ENCODE data around the gene PC.

PC gene

DNA sequence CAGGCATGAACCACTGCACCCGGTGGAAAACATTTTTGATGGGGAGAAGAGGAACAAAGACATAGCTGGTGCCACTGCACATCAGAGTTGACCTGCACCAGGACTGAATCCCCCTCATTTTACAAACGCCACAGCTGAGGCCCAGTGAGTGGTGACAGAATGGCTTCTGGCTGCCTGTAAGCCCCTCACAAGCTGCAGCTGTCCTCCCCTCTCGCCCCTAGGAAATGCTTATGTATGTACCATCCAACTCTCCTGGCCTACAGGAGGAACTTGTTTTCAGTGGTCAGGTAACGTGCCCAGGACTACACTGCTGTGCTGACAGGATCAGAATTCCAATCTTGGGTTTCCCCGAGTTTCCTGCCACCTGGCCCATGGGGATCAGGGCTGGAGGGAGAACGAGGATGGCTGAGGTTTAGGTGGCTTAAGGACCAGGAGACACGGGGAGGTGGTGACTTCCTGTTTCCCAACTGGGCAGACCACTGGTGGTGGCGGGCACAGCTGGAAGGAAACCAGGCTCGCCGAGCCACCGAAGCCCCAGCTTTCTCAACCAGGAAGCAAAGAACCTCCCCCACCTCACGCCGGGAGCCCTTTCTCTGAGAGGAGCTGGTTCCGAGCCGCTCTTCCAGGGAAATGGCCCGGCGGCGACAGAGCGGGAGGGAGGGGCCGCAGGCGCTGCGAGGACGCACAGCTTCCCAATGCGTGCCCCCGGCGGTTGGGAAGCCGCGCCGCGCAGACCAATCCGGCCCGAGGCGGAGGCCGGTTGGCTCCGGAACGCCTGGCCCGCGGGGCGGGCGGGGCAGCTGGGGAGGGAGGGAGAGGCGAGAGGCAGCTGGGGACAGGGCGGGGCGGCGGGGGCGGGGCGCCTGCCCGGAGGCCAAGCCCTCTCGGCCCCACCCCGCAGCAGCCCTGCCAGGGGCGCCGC lies 102.3 kb downstream of the PC start:
- DNase-seq (ENCODE audit: low read depth, low spot score): no peak

DNA sequence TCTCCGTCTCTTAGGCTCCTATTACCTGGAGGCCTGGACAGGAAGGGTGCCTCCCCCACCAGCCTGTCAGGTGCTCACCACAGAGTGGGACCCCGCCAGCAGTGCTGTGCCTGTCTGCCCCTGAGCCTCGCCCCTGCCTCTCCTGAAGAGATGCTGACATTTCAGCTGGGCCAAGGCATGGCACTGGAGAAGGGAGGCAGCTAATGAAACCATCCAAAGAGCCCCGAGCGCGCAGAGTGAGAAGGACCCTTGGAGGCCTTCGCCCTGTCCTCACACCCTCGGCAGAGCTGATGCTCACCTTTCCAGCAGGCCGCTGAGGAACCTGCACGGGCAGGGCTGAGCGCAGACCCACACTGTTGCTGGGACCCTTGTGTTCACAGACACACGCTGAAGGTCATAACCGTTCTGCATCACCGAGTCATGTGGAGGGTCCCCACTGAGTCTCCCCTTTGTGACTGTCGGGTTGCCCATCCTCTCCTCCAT lies 103.4 kb downstream of the PC start:
- DNase-seq (ENCODE audit: low read depth, low spot score): no peak

DNA sequence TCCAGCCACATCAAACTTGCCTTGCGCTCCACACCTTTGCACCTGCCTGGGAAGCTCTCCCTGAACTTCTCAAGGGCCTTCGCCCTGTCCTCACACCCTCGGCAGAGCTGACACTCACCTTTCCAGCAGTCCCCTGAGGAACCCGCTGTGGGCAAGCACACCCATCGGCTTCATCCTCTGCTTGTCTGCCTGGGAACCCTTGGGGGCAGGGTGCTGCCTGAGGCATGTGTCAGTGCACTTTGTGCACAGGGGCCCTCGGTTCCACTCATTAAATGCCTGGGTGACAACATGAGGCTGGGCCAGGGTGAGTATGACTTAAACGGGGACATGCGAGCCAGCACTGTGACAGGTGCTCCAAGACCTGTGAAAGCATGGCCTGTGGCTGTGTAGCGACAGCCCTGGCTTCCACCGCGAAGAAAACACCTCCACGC lies 103.9 kb downstream of the PC start:
- DNase-seq (ENCODE audit: low read depth, low spot score): no peak

DNA sequence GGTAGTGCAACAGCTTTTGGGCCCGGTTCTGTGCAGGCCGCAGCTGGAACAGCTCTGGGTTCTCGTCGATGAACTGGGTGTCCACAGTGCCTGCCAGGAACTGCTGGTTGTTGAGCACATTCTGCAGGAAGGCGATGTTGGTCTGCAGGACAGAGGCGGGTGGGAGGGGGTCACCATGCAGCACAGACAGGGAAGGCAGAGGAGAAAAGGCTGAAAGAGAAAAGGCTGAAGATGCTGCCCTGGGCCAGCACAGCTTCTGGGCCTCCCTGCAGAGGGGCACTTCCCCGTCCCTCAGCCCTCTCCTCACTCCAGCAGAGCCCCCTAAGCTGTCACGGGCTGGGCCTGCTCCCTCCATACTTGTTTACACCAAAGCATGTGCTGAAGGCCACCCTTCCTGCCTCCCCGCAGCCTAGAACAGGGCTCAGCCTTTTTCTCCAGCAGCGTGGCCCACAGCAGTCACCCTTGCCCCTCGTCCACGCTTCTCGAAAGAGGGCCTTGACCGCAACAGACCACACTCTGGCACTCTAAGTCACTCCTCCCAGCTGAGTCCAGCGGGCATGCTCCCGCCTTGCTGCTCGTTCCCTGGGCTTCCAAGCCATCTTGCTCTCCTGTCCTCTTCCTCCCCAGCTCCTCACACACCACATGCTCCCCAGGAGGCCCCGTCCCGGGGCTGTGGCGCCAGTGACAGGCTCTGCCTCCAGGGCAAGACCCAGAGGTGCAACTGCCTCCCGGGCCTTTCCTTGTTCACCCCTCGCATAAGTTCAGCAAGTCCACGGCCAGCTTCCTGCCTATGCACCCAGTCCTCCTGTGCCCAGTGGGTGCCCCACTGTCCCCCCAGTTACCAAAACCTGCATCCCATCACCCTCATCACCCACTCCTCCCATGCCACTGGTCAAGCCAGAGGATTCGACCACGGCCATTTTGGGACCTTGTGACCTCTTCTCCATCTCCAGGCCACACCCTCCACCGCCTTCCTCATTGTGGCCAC lies 104.6 kb downstream of the PC start:
- DNase-seq (ENCODE audit: low read depth, low spot score): no peak

DNA sequence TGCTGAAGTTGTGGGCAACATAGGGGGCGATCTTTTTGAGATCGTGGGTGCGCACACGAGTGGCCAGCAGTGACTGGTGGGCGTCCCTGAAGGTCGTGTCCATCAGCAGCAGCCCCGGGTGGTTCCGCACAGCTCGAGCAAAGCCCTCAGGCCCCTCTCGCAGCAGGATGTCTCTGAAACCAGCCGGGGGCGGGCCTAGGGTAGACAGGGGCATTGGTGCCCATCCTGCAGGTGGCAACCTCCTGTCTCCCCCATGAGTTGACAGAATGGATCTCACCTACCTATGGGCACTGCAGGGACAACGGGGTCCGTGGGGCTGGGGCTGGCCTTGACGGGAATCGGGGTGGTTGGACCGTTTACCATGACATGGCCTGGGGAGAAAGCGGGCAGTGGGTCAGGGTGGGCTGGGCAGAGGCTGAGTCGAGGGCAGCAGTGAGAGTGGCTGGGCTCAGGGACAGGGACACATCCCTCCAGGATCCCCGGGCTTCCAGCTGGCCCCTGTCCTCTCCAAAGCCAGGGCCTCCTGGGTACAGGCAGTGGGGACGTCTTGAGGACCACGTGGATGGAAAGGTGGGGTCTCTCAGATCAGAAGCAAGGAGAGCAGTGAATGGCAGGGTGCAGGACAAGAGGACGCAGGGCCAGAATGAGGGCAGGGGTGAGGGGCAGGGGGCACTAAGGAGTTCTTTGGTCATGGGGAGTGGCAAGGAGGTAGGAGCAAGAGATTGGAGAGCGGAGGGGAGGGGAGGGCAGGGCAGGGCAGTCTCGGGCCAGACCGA lies 105.5 kb downstream of the PC start:
- no peak for DNase-seq (ENCODE audit: low read depth, low spot score)

DNA sequence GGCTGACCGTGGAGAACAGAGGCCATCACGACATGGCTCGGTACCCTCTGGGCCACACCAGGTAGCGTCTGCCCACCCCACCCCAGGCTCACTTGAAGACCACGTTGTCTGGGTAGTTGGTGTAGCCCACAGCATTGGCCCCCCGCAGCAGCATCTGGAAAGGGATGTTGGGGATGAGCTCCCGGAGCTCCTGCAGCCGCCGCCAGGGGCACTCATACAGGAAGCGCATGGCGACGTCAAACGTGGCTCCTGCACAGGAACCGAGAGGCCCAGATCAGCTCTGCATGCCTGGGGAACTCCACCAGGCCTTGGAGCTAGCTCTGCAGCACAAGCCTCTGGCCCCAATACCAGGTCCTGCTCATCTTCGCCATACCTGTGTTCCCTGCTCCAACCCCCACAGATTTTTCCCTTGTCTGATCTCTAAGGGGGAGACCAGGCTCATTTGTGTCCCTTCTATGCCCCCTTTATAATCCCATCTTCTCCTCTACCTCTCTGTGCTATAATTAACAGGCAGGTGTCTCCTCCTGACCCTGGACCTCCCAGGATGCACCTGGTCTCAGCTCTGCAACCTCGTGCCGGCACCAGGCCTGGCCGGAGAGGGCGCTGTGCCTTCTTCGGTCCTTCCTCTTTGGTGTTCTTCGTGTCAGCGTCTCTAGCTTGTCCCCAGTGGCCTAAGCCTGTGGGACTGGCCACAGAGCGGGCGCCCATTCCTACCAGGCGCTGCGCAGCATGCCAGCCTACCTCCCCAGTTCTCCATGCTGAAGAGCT lies 106.3 kb downstream of the PC start:
- no peak for DNase-seq (ENCODE audit: low read depth, low spot score)

DNA sequence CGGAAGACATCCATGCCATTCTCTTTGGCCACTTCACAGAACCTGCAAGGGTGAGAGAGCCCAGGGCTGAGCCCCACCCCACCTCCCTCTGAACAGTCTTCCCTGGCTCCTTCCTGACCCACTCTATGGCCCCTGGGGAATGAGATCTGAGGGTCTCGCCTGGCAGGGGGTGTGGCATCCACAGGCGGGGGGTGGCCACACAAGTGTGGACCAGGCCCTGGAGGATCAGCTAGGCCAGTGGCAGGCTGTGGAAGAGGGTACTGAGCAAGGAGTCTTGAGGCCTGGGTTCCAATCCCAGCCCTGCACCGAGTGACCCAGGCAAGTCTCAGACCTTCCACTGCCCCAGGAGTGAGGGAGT lies 107.0 kb downstream of the PC start:
- DNase-seq (ENCODE audit: low read depth, low spot score): no peak

DNA sequence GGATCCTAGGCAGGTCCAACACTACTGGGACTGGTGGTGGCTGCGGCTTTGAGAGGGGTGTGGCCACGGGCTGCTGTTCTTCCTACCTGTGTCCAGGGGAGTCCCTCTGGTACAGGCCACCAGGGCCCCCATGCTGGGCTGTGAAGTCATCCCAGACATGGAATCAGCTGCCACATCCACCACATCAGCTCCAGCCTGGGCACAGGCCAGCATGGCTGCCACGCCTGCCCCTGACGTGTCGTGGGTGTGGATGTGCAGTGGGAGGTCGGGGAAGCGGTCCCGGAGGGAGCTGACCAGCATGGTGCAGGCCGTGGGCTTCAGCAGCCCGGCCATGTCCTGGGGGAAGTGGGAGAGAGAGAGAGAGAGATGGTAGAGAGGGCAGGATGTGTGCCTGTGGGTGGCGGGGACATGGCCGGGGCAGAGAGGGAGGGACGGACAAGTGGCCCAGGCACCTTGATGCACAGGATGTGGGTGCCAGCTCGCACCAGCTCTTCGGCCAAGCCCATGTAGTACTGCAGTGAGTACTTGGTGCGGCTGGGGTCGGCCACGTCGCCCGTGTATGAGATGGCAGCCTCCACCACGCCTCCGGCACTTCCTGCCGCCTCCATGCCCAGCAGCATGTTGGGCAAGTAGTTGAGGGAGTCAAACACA lies 107.5 kb downstream of the PC start:
- DNase-seq (ENCODE audit: low read depth, low spot score): no peak

DNA sequence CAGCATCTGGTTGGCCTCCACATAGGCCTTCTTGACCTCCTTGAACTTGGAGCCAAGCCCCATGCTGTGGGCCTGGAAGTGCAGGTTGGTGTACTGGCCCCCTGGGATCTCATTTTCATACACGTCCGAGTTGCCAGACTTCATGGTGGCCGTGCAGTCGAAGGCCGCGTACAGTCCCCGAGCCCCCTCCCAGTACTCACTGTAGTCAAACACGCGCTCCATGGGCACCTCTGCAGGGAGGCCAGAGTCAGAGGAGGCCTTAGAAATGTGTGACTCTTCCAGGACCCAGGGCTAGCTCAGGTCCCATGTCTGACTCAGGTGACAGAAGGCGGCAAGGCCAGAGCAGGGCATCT lies 108.0 kb downstream of the PC start:
- no peak for DNase-seq (ENCODE audit: low read depth, low spot score)

DNA sequence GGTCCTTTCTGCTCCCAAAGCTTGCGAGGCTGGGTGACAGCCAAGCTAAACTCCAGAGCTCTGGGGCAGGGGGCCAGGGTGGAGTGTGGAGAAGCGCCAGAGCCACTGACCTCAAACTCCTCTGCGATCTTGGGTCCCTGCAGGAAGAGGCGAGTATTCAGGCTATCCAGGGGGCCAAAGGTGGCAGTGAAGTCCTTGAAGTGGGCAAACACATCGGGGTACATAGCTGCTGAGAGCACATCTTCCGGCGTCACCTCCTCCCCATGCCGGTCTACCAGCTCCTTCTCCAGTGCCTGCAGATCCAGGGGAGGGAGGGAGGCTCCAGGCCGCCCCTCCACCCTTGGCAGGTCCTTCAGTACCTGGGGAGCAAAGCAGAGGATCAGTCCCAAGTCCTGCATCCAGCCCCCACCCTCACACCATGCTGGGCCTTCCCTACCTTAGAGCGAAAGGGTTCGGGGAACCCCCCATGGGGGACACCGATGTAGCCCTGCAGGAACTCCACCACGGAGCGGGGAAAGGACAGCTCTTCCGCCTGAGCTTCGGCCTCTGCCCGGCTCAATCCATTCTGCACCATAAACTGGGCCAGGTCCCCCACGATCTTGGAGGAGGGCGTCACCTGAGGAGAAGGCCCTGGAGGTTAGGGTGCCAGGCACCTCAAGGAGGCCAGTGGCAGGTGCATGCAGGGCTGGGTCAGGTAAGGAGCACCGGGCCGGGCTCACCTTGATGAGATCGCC lies 108.5 kb downstream of the PC start:
- no peak for DNase-seq (ENCODE audit: low read depth, low spot score)

DNA sequence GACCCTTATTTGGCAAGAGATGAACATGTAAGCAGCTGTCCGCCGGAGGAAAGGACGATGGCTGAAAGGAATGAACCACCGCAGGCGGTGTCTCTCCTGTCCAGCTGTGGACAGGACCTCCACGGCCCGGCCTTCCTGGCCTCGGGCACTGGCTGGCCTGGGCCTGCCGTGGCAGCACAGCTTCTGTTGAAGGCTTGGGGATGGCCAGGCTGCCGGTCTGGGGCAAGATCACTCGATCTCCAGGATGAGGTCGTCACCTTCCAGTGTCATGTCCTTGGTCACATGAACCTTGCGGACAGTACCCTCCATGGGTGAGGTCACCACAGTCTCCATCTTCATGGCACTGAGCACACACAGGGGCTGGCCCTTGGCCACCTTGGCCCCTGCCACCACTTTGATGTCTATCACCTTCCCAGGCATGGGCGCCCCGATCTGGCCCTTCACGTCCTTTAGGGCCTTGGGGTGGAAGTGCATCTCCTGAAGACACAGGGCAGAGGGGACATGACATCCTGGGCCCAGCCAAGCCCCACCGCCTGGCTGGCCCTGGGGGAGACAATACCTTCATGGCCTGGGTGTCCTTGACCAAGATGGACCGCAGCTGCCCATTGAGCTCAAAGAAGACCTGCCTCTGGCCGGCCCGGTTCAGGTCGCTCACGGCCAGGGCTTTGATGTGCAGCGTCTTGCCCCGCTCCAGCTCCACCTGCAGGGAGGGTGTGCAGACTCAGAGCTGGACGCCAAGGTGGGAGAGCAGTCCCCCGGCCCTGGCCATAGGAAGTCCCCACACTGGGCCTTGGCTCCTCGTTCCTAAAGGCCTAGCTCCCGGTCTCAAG lies 109.3 kb downstream of the PC start:
- DNase-seq (ENCODE audit: low read depth, low spot score): no peak

DNA sequence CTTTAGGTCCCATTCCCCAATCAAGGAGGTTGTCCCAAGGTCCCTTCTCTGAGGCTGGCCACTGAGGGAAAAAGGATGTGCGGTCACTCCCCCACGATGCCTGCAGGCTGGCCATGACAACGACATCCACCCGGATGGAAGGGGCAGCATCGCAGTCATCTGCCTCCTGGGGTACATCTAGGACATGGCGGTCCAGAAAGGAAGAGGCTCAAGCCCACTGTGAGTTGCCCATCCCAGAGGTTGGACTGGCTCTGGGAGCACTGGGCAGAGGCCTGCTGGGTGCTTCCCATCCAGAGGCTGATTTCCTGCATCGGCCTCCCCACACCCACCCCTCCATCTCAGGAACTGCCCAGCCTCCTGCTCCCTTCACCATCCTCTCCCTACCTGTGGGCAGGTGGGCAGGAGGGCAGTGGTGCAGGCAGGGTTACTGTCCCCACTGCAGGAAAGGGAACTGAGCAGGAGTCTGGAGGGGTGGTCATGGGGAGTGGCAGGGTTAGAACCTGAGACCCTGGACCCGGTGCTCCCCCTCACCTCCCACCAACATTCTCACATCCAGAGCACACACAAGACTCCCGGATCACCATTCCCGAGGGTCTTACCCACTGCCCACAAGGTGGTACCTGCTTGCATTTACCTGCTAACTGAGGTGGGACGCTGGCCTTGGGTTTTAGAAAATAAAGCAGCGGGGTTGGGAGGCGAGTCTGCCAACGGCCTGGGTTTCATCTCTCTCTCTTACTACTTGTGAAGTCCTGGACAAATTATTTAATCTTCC lies 110.5 kb downstream of the PC start:
- DNase-seq (ENCODE audit: low read depth, low spot score): no peak

DNA sequence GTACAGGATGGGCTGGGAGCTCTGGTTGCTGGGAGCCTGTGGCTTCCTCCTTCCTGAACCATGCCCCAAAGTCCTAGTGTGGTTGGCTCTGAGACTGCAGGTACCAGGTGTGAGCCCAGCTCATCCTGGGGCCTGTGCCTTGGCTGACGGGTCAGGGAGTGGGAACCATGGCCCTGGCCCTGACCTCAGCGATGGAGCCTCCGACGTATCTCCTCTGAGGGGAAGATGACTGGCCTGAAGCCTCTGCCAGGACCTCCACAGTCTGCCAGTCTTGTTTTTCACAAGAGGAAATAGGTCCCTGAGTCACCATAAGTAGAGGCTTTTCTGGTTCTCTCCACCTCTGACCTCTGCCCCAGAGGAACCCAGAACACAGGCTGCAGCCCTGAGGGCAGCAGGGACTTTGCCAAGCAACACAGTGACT lies 111.5 kb downstream of the PC start:
- no peak for DNase-seq (ENCODE audit: low read depth, low spot score)

DNA sequence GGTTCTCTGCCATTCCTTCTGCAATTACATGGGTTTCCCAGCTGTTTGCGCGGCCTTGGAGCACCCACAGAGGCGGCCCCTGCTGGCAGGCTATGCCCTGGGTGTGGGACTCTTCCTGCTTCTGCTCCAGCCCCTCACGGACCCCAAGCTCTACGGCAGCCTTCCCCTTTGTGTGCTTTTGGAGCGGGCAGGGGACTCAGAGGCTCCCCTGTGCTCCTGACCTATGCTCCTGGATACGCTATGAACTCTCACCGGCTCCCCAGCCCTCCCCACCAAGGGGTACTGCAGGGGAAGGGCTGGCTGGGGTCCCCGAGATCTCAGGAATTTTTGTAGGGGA lies 112.3 kb downstream of the PC start:
- no peak for DNase-seq (ENCODE audit: low read depth, low spot score)

DNA sequence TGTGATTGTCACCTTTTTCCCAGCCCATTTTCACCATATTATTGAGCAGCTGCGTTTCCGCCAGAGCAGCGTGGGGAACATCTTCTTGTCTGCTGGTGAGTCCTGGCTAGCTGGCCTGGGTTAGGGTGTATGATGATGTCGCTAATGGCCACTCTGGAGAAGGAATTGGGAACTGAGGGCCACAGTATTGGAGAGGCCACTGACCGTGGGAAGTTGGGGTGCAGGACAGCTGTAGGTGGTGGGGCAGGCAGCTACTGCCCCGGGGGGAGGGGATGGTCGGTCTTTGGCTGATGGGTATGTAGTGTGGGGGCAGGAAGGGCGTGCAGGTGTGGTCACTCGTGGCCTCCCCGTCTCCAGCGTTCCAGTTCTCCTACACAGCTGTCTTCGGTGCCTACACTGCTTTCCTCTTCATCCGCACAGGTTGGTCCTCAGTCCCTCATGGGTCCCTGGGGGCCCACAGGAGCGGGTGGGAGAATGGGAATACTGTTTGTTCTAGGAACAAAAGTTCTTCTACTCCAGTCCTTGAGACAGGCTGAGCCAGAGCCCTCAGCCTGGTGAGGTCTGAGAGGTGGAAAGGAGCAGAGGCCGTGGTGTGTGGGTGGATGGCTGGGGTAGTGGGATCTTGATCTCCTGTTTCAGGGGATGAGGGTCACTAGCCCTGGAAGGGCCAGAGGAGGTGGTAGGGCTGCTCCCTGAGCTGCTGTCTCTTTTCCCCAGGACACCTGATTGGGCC lies 112.9 kb downstream of the PC start:
- DNase-seq (ENCODE audit: low read depth, low spot score): no peak

DNA sequence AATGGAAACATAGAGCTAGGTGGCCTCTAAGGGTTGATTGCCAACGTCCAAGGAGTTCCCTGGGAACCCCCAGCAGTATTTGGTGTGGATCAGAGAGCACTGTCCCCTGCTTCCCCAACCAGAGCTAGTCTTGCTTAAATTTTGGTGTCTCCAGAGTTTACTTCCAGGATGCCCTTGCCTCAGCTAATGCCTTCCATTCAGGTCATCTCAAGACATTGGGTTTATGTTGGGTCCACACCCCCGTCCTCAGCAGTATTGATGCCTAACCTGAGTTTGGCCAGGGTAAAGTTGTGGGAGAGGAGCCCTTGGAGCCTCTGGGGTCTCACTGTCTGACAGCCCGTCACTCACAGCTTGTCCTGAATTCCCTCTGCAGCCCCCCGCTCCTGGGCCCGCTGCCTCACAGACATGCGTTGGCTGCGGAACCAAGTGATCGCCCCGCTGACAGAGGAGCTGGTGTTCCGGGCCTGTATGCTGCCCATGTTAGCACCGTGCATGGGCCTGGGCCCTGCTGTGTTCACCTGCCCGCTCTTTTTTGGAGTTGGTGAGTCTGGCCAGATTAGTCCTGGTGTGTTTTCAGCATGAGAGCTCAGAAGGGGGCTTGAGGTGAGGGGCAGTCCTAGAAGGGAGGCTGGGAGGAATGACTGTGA lies 113.6 kb downstream of the PC start:
- no peak for DNase-seq (ENCODE audit: low read depth, low spot score)
